Pulmonary artery endothelial cell (primary cell): Measurements from ENCODE around the gene ZBTB12. TPM values are rescaled to one million over a fixed set of nuclear protein-coding genes. Genes with fewer than 3 reads are reported as not detected.

Experiments used
- DNase-seq: peaks from one replicate; pipeline ENCODE4 v3.0.0-alpha.2; 2011; ENCODE audit warnings: low read depth, low spot score
- total RNA-seq: library from RNA; depleted of rRNA; stranded (reverse); fragments of >200 nt; gene quantifications from 2 replicates; pipeline ENCODE4 v1.2.3, GENCODE V29; 2014

Gene ZBTB12
- total RNA-seq, 1 donor from 2014 or later = 3.5 TPM

- DNase-seq = no peak
These were observed 4.1 kb downstream of the ZBTB12 start, which contains the start of gene EHMT2 for GRCh38 chr6:31897612-31898382. Gene EHMT2, minus strand, starts transcription at chr6:31897698. Its CDS starts 21 bp downstream, at chr6:31897677.

- no peak for DNase-seq
These were observed 4.9 kb downstream of the ZBTB12 start for GRCh38 chr6:31896856-31897611.

- DNase-seq = no peak
These were observed 5.4 kb downstream of the ZBTB12 start for GRCh38 chr6:31896493-31896855.

GRCh38 chr6:31892821-31893220, 9.1 kb downstream of the ZBTB12 start:
- DNase-seq = no peak

- DNase-seq = no peak
These were observed 12.4 kb downstream of the ZBTB12 start for GRCh38 chr6:31889331-31889972.

- DNase-seq = no peak
These were observed 13.3 kb downstream of the ZBTB12 start for GRCh38 chr6:31888276-31889258.

- no peak for DNase-seq
These were observed 14.5 kb downstream of the ZBTB12 start for GRCh38 chr6:31887173-31888007.

GRCh38 chr6:31886541-31886991, 15.3 kb downstream of the ZBTB12 start:
- no peak for DNase-seq

GRCh38 chr6:31884528-31885035, 17.3 kb downstream of the ZBTB12 start:
- no peak for DNase-seq

GRCh38 chr6:31883676-31884075, 18.2 kb downstream of the ZBTB12 start:
- DNase-seq = no peak

- no peak for DNase-seq
These were observed 19.5 kb downstream of the ZBTB12 start for GRCh38 chr6:31882344-31882743.

GRCh38 chr6:31881136-31881859, 20.6 kb downstream of the ZBTB12 start:
- no peak for DNase-seq

GRCh38 chr6:31880616-31881015, 21.3 kb downstream of the ZBTB12 start:
- DNase-seq = no peak

- DNase-seq = no peak
These were observed 22.0 kb downstream of the ZBTB12 start for GRCh38 chr6:31879901-31880300.

- DNase-seq = no peak
These were observed 22.7 kb downstream of the ZBTB12 start for GRCh38 chr6:31879143-31879542.

GRCh38 chr6:31878726-31879125, 23.2 kb downstream of the ZBTB12 start, which contains the start of gene SLC44A4:
Gene SLC44A4, minus strand, starts transcription at chr6:31878997. Its CDS starts 17 bp downstream, at chr6:31878980.
- no peak for DNase-seq

- no peak for DNase-seq
These were observed 23.7 kb downstream of the ZBTB12 start for GRCh38 chr6:31878222-31878621.

- DNase-seq = no peak
These were observed 24.2 kb downstream of the ZBTB12 start for GRCh38 chr6:31877651-31878161.
